HCT116 (cell line): Measurements from ENCODE around the gene TOR1AIP2. TPM values are rescaled to one million over a fixed set of nuclear protein-coding genes. Genes with fewer than 3 reads are reported as not detected.

Experiments used
- ATAC-seq: fragments of 200-7000 bp; cut with Tn5 transposase; 2 replicates; pipeline ENCODE4 v1.9.1; 2020; ENCODE audit warnings: mild to moderate bottlenecking, moderate library complexity
- BruUV-seq: library from RNA; stranded (reverse); fragments of 400-500 nt; replicated peaks from 2 replicates; lab custom pipeline; 2021; lab: Mats Ljungman, UMichigan
- CTCF ChIA-PET: fragments of 300-600 bp; sonication (Branson Sonifier 250); formaldehyde crosslinking; loops from one replicate; lab custom pipeline; 2021; ENCODE audit warnings: antibody characterized with exemption; lab: Charles Lee
- POLR2A ChIA-PET: fragments of 300-600, 350-600 bp; sonication (Branson Sonifier 250); formaldehyde crosslinking; loops from one replicate; lab custom pipeline; 2021; ENCODE audit warnings: antibody characterized with exemption; lab: Charles Lee
- RAD21 ChIA-PET, 2 experiments: fragments of 300-600 bp; sonication (Branson Sonifier 250); formaldehyde crosslinking; loops; one replicate each; lab custom pipeline; 2023; ENCODE audit warnings: low total read pairs in 2 of 2; ENCODE audit not compliant: uncharacterized antibody in 2 of 2, unreplicated experiment in 2 of 2, low non-redundant PET in 1 of 2; lab: Charles Lee
- DNase-seq: peaks from one replicate; pipeline ENCODE4 v3.0.0-alpha.2; 2010; ENCODE audit warnings: low read depth, low spot score
- H2AFZ ChIP-seq: fragments of 200-600 bp; shearing (Covaris generic), sonication (generic); 2 replicates; pipeline ENCODE4 v1.6.1; 2017; ENCODE audit warnings: low read depth, mixed run types, mixed read lengths, antibody characterized with exemption, low read length; ENCODE audit not compliant: poor library complexity, severe bottlenecking
- H3K27ac ChIP-seq: 2 replicates; pipeline ENCODE4 v1.5.1; 2012; ENCODE audit warnings: low read depth, low read length
- H3K27me3 ChIP-seq: fragments of 200-600 bp; sonication (generic); 2 replicates; pipeline ENCODE4 v1.6.1; 2016; ENCODE audit warnings: mixed run types, low read length, mixed read lengths; ENCODE audit not compliant: insufficient read depth
- H3K36me3 ChIP-seq, 2 experiments: fragments of 200-500 bp in 1 of 2; fragments of 200-600 bp in 1 of 2; sonication (Bioruptor generic) in 1 of 2; sonication (generic) in 1 of 2; 2 replicates each; pipeline versions ENCODE4 v1.5.1 to v1.6.1; 2014 to 2016; ENCODE audit warnings: low read length in 2 of 2, inconsistent platforms in 1 of 2, mixed read lengths in 1 of 2, mixed run types in 1 of 2; ENCODE audit not compliant: insufficient read depth in 2 of 2, control insufficient read depth in 1 of 2
- H3K4me1 ChIP-seq, 2 experiments: fragments of 200-600 bp in 1 of 2; sonication (generic) in 1 of 2; 2 replicates each; pipeline versions ENCODE4 v1.5.1 to v1.6.1; 2012 to 2017; ENCODE audit warnings: low read length in 2 of 2, inconsistent platforms in 1 of 2, mild to moderate bottlenecking in 1 of 2, mixed read lengths in 1 of 2, mixed run types in 1 of 2, moderate library complexity in 1 of 2; ENCODE audit not compliant: insufficient read depth in 2 of 2, control insufficient read depth in 1 of 2
- H3K4me2 ChIP-seq: fragments of 200-600 bp; sonication (generic); 2 replicates; pipeline ENCODE4 v1.6.1; 2017; ENCODE audit warnings: mixed run types, low read length, mixed read lengths
- H3K4me3 ChIP-seq, 2 experiments: fragments of 200-600 bp in 1 of 2; sonication (generic) in 1 of 2; replicated peaks in 1 of 2; 2 replicates each; pipeline ENCODE4 v1.5.1; 2011 to 2016; ENCODE audit warnings: low read length in 2 of 2, control low read depth in 1 of 2, low read depth in 1 of 2, mild to moderate bottlenecking in 1 of 2, mixed read lengths in 1 of 2, mixed run types in 1 of 2
- H3K79me2 ChIP-seq: fragments of 200-600 bp; sonication (generic); 2 replicates; pipeline ENCODE4 v1.6.1; 2017; ENCODE audit warnings: mild to moderate bottlenecking, mixed run types, low read length, moderate library complexity, mixed read lengths; ENCODE audit not compliant: insufficient read depth
- H3K9ac ChIP-seq: fragments of 200-600 bp; sonication (generic); 2 replicates; pipeline ENCODE4 v1.6.1; 2016; ENCODE audit warnings: low read length, mixed read lengths
- H3K9me2 ChIP-seq: fragments of 200-600 bp; sonication (generic), shearing (Covaris generic); 2 replicates; pipeline ENCODE4 v1.6.1; 2017; ENCODE audit warnings: mixed run types, mild to moderate bottlenecking, moderate library complexity; ENCODE audit not compliant: insufficient read depth
- H3K9me3 ChIP-seq, 2 experiments: fragments of 200-500 bp in 1 of 2; fragments of 200-600 bp in 1 of 2; sonication (Bioruptor generic) in 1 of 2; sonication (generic) in 1 of 2; 2 replicates each; pipeline ENCODE4 v1.6.1; 2014 to 2017; ENCODE audit warnings: low read length in 2 of 2, mixed read lengths in 2 of 2, inconsistent platforms in 1 of 2, low read depth in 1 of 2, mild to moderate bottlenecking in 1 of 2, mixed run types in 1 of 2, moderate library complexity in 1 of 2; ENCODE audit not compliant: control insufficient read depth in 1 of 2, insufficient read depth in 1 of 2
- H4K20me1 ChIP-seq: fragments of 200-600 bp; sonication (generic), shearing (Covaris generic); 2 replicates; pipeline ENCODE4 v1.6.1; 2017; ENCODE audit warnings: mixed run types, mild to moderate bottlenecking, moderate library complexity; ENCODE audit not compliant: insufficient read depth
- CBX3 ChIP-seq: IDR thresholded peaks from 2 replicates; pipeline ENCODE4 v1.6.1; 2012; ENCODE audit warnings: low read depth
- CEBPB ChIP-seq: IDR thresholded peaks from 2 replicates; pipeline ENCODE4 v1.6.1; 2012; ENCODE audit warnings: low read depth
- ELF1 ChIP-seq: IDR thresholded peaks from 2 replicates; pipeline ENCODE4 v1.6.1; 2012; ENCODE audit warnings: low read depth, borderline replicate concordance
- EZH2 ChIP-seq: fragments of 200-600 bp; sonication (generic); IDR thresholded peaks from 2 replicates; pipeline ENCODE4 v1.6.1; 2017; ENCODE audit warnings: antibody characterized with exemption, mixed run types
- EZH2phosphoT487 ChIP-seq: fragments of 200-600 bp; IDR thresholded peaks from 2 replicates; pipeline ENCODE4 v1.6.1; 2018; ENCODE audit warnings: antibody characterized with exemption, borderline replicate concordance
- FOSL1 ChIP-seq: IDR thresholded peaks from 2 replicates; pipeline ENCODE4 v1.6.1; 2012; ENCODE audit warnings: low read depth
- JUND ChIP-seq: IDR thresholded peaks from 2 replicates; pipeline ENCODE4 v1.6.1; 2012
- POLR2A ChIP-seq: IDR thresholded peaks from 2 replicates; pipeline ENCODE4 v1.7.0; 2011; ENCODE audit warnings: borderline replicate concordance; ENCODE audit not compliant: insufficient read depth, insufficient read length; ENCODE audit errors: extremely low read depth
- RAD21 ChIP-seq: IDR thresholded peaks from 2 replicates; pipeline ENCODE4 v1.6.1; 2012; ENCODE audit warnings: low read depth, mild to moderate bottlenecking
- SRF ChIP-seq: IDR thresholded peaks from 2 replicates; pipeline ENCODE4 v1.6.1; 2012; ENCODE audit warnings: low read depth
- YY1 ChIP-seq: IDR thresholded peaks from 2 replicates; pipeline ENCODE4 v1.6.1; 2011; ENCODE audit warnings: low read length, low read depth, moderate library complexity, mild to moderate bottlenecking; ENCODE audit not compliant: insufficient replicate concordance; ENCODE audit errors: extremely low read depth
- ZNF274 ChIP-seq: fragments of 200-500 bp; sonication (Bioruptor generic); IDR thresholded peaks from 2 replicates; pipeline ENCODE4 v1.6.1; 2014; ENCODE audit warnings: mild to moderate bottlenecking, low read depth, low read length, inconsistent platforms
- intact Hi-C: fragments of 100-400 bp; cut with micrococcal nuclease; formaldehyde crosslinking; loops from 2 replicates; pipeline ENCODE4 v1.10.0; 2022
- total RNA-seq: library from RNA; stranded (reverse); gene quantifications from one replicate; pipeline ENCODE4 v1.2.1, GENCODE V29; 2021; ENCODE audit not compliant: unreplicated experiment
- TF ChIP-seq, protein P1 (sequence below), 3 experiments: fragments of 200-600 bp in 1 of 3; sonication (generic) in 1 of 3; IDR thresholded peaks in 2 of 3; conservative IDR thresholded peaks in 1 of 3; 2 replicates each; pipeline ENCODE4 v1.5.1; 2012 to 2017; ENCODE audit warnings: low read depth in 2 of 3, low read length in 2 of 3, antibody characterized with exemption in 1 of 3, borderline replicate concordance in 1 of 3, control low read depth in 1 of 3, mild to moderate bottlenecking in 1 of 3, mixed read lengths in 1 of 3, mixed run types in 1 of 3, moderate library complexity in 1 of 3; ENCODE audit not compliant: insufficient read depth in 1 of 3
- TF ChIP-seq, protein P2 (sequence below): IDR thresholded peaks from 2 replicates; pipeline ENCODE4 v1.6.1; 2011; ENCODE audit warnings: mild to moderate bottlenecking, low read length, moderate library complexity; ENCODE audit not compliant: insufficient replicate concordance; ENCODE audit errors: extremely low read depth
- TF ChIP-seq, protein P3 (sequence below): IDR thresholded peaks from 2 replicates; pipeline ENCODE4 v1.6.1; 2012

Gene TOR1AIP2
- total RNA-seq, 1 experiment from 2014 or later, result 106 TPM

DNA sequence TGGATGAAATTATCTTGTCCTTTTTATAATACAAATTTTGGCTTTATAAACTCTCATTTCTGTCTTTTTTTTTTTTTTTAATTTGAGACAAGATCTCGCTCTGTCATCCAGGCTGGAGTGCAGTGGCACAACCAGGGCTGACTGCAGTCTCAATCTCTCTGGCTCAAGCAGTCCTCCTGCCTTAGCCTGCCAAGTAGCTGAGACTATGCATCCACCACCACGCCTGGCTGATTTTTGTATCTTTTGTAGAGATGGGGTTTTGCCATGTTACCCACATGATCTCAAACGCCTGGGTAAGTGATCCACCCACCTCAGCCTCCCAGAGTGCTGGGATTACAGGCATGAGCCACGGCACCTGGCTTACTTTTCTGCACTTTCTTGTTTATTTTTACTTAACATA, 12.0 kb upstream of the TOR1AIP2 start (continued):
- TF ChIP-seq, protein P1, sequence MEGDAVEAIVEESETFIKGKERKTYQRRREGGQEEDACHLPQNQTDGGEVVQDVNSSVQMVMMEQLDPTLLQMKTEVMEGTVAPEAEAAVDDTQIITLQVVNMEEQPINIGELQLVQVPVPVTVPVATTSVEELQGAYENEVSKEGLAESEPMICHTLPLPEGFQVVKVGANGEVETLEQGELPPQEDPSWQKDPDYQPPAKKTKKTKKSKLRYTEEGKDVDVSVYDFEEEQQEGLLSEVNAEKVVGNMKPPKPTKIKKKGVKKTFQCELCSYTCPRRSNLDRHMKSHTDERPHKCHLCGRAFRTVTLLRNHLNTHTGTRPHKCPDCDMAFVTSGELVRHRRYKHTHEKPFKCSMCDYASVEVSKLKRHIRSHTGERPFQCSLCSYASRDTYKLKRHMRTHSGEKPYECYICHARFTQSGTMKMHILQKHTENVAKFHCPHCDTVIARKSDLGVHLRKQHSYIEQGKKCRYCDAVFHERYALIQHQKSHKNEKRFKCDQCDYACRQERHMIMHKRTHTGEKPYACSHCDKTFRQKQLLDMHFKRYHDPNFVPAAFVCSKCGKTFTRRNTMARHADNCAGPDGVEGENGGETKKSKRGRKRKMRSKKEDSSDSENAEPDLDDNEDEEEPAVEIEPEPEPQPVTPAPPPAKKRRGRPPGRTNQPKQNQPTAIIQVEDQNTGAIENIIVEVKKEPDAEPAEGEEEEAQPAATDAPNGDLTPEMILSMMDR (IDR thresholded peaks at IDR 0.05 in 2 of 3, conservative IDR thresholded peaks at IDR 0.05 in 1 of 3; ENCODE audit: borderline replicate concordance in 1 of 3, insufficient read depth in 1 of 3, low read depth in 2 of 3, low read length in 2 of 3), result no peak

DNA sequence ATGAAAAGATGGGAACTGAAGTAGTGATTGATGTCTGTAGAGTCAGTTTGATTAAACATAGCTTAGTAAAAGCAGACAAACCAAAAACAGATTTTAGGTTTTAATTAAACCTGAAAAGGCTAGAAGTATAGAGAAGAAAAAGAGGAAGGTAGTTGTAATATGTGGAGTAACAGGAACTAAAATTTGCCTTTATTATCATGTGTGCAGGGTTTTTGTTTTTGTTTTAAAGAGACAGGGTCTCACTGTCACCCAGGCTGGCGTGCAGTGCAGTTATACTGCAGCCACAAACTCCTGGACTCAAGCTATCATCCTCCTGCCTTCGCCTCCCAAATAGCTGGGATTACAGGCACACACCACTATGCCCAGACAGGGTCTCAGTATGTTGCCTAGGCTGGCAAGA, 10.5 kb upstream of the TOR1AIP2 start:
- Histone ChIP-seq H3K27me3 (no peaks in the 10 kb centered on the region), H3K9me3 (no peaks in the 10 kb centered on the region), H3K36me3 (peaks cover 17 to 28% of the 10 kb centered on the region in 2 experiments; a peak in 3 of 4 replicates), H3K79me2 (peaks cover 30% of the 10 kb centered on the region), H3K9me2 (no peaks in the 10 kb centered on the region), H2AFZ (no peak overlapping the region), H4K20me1 (no peaks in the 10 kb centered on the region), H3K4me2 (no peak overlapping the region), H3K4me1 (peaks cover 4 to 6% of the 10 kb centered on the region in 2 experiments; a peak in 2 of 4 replicates), H3K9ac (no peak overlapping the region), H3K4me3 (no peak overlapping the region)
- ChIA-PET RAD21 (no interaction called here), CTCF (no interaction called here), POLR2A (no interaction called here)
- intact Hi-C loops, result no loop called here
- DNase-seq, result no peak
- BruUV-seq, result no TSS peak
- TF ChIP-seq ELF1, result no peak
- TF ChIP-seq ZNF274, result no peak
- no peak for TF ChIP-seq YY1
- TF ChIP-seq, protein P2, sequence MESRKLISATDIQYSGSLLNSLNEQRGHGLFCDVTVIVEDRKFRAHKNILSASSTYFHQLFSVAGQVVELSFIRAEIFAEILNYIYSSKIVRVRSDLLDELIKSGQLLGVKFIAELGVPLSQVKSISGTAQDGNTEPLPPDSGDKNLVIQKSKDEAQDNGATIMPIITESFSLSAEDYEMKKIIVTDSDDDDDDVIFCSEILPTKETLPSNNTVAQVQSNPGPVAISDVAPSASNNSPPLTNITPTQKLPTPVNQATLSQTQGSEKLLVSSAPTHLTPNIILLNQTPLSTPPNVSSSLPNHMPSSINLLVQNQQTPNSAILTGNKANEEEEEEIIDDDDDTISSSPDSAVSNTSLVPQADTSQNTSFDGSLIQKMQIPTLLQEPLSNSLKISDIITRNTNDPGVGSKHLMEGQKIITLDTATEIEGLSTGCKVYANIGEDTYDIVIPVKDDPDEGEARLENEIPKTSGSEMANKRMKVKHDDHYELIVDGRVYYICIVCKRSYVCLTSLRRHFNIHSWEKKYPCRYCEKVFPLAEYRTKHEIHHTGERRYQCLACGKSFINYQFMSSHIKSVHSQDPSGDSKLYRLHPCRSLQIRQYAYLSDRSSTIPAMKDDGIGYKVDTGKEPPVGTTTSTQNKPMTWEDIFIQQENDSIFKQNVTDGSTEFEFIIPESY, result no peak
- no peak for TF ChIP-seq CBX3
- TF ChIP-seq, protein P3, sequence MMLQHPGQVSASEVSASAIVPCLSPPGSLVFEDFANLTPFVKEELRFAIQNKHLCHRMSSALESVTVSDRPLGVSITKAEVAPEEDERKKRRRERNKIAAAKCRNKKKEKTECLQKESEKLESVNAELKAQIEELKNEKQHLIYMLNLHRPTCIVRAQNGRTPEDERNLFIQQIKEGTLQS, result no peak
- no peak for TF ChIP-seq RAD21
- no peak for TF ChIP-seq CEBPB
- TF ChIP-seq EZH2phosphoT487, result no peak
- TF ChIP-seq EZH2, result no peak
- TF ChIP-seq SRF, result no peak
- TF ChIP-seq, protein P1 (IDR thresholded peaks at IDR 0.05 in 2 of 3, conservative IDR thresholded peaks at IDR 0.05 in 1 of 3; ENCODE audit: borderline replicate concordance in 1 of 3, insufficient read depth in 1 of 3, low read depth in 2 of 3, low read length in 2 of 3), result no peak
- no peak for TF ChIP-seq POLR2A
- no peak for TF ChIP-seq JUND
- TF ChIP-seq FOSL1, result no peak
- TF ChIP-seq, all 23 proteins: peak for 0
- ATAC-seq, result no peak
- H3K27ac ChIP-seq, result no peak overlapping the region
